Measurements from ENCODE around the gene KRT13.

- TF ChIP-seq POLR2A (IDR thresholded peaks at IDR 0.05) (no peak), CTCF (IDR thresholded peaks at IDR 0.05) (no peak), POLR2AphosphoS5 (IDR thresholded peaks at IDR 0.05) (no peak)
Measured at GRCh38 chr17:41520821-41521521, 15.6 kb upstream of the KRT13 start.

All from breast epithelium (tissue), 3 donors.